Measurements from ENCODE around the gene AGAP5. TPM values are rescaled to one million over a fixed set of nuclear protein-coding genes. Genes with fewer than 3 reads are reported as not detected.

Gene AGAP5
- total and polyA plus RNA-seq, 2 donors (not counting 1 experiment from before 2014, with no cell fraction given) = 11.5 to 12.9 TPM

DNA sequence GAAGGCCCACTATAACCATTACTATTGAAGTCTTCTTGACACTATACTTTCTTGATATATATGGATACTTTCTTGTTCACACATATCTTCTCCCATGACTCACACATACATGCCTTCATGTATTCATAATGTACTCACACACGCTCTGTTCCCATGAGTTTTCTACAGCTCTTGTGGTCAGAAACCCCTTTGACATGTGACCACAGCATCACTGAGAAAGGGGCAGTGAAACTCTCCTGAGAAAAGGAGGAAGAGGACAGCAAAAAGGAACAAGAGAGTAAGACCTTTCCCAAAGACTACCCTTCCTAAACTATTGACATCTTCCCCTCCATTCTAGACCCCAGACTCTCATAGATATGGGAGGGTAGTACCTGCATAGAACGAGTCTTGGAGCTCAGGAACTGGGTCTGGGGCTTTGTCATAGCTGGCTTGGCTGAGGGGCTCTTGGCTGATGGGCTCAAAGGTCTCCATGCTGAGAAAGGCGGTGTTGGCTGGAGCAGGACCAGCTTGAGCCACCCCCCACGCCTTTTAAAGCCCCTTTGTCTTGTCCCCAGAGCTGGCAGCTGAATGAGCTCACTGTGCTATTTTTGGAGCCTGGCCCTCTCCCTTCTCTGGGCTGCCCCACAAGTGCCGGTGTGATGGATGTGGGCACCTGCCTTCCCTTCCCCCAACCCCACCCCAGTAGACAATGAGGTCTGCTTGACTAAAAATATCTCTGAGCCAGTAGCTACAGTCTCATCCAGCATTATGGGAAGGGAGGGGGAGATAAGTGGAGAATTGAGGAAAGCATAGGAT lies 47.2 kb downstream of the AGAP5 start:
- CTCF ChIA-PET = interaction anchor here (0.5 kb wide), 1 partner anchor 22 kb away, joined by 4 read pairs; no protein-coding TSS in a partner anchor
- intact Hi-C loops (cut with micrococcal nuclease) = no loop called here

More for the DNA sequence above, 47.2 kb downstream of the AGAP5 start:
- ATAC-seq (ENCODE audit: low read depth) = no peak
- WGBS (ENCODE audit: insufficient coverage) = 86% methylated on average over 2 of the region's 5 CpGs
- H2AFZ ChIP-seq (ENCODE audit: insufficient read depth, low read depth, low read length, poor library complexity, severe bottlenecking) = no peak overlapping the region
- Mint-ChIP-seq H3K4me1 (peaks cover 24% of the 10 kb centered on the region), H3K27me3 (no peaks in the 10 kb centered on the region), H3K4me3 (no peak overlapping the region), H3K27ac (no peak overlapping the region), H3K9me3 (ENCODE audit: insufficient read depth) (no peaks in the 10 kb centered on the region)
- H3K27me3 ChIP-seq (replicated peaks in 1 of 4; ENCODE audit: control extremely low read depth in 1 of 4, control insufficient read depth in 3 of 4, insufficient read depth in 4 of 4, low read length in 3 of 4) = peaks cover 0 to 10% (median 0%) of the 10 kb centered on the region in 4 experiments
- no peak overlapping the region for H3K4me3 ChIP-seq (ENCODE audit: control extremely low read depth in 1 of 5, extremely low read depth in 1 of 5, insufficient read depth in 1 of 5, low read depth in 2 of 5, low read length in 4 of 5)
- TF ChIP-seq EZH2 (IDR thresholded peaks at IDR 0.05; ENCODE audit: borderline replicate concordance, insufficient read depth, low read depth, low read length, poor library complexity, severe bottlenecking) = no peak
- TF ChIP-seq, protein P1, sequence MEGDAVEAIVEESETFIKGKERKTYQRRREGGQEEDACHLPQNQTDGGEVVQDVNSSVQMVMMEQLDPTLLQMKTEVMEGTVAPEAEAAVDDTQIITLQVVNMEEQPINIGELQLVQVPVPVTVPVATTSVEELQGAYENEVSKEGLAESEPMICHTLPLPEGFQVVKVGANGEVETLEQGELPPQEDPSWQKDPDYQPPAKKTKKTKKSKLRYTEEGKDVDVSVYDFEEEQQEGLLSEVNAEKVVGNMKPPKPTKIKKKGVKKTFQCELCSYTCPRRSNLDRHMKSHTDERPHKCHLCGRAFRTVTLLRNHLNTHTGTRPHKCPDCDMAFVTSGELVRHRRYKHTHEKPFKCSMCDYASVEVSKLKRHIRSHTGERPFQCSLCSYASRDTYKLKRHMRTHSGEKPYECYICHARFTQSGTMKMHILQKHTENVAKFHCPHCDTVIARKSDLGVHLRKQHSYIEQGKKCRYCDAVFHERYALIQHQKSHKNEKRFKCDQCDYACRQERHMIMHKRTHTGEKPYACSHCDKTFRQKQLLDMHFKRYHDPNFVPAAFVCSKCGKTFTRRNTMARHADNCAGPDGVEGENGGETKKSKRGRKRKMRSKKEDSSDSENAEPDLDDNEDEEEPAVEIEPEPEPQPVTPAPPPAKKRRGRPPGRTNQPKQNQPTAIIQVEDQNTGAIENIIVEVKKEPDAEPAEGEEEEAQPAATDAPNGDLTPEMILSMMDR (IDR thresholded peaks at IDR 0.05) = no peak
- POLR2A ChIA-PET = interaction anchor here (0.5 to 0.6 kb wide), 2 partner anchors 117 to 141 kb away, joined by 4 read pairs; no protein-coding TSS in a partner anchor
- no peaks in the 10 kb centered on the region for H3K79me2 ChIP-seq (ENCODE audit: control insufficient read depth, insufficient read depth, low read length)
- DNase-seq = no peak
- H3K36me3 ChIP-seq (replicated peaks in 1 of 2; ENCODE audit: control extremely low read depth in 1 of 2, control insufficient read depth in 1 of 2, extremely low read depth in 1 of 2, insufficient read depth in 2 of 2, low read length in 1 of 2) = no peaks in the 10 kb centered on the region
- no peak overlapping the region for H3K27ac ChIP-seq (ENCODE audit: low read length in 2 of 2)
- H3K9ac ChIP-seq (ENCODE audit: low read length) = no peak overlapping the region
- no peaks in the 10 kb centered on the region for H4K20me1 ChIP-seq (ENCODE audit: control insufficient read depth, insufficient read depth, low read length, poor library complexity, severe bottlenecking)
- H3K4me1 ChIP-seq (ENCODE audit: control insufficient read depth in 2 of 2, insufficient read depth in 2 of 2, low read length in 2 of 2) = peaks cover 6 to 15% of the 10 kb centered on the region in 2 donors
- H3K9me3 ChIP-seq (ENCODE audit: control extremely low read depth in 1 of 3, control insufficient read depth in 2 of 3, insufficient read depth in 1 of 3, low read length in 2 of 3) = no peaks in the 10 kb centered on the region
- H3K4me2 ChIP-seq (replicated peaks; ENCODE audit: low read depth, low read length, poor library complexity, severe bottlenecking) = no peak overlapping the region

Data from B cell (primary cell).